Astrocyte (in vitro differentiated cells and primary cell): Measurements from ENCODE around the gene APOBEC3G. TPM values are rescaled to one million over a fixed set of nuclear protein-coding genes. Genes with fewer than 3 reads are reported as not detected.

Experiments used
- DNase-seq: peaks from one replicate; pipeline ENCODE4 v3.0.0-alpha.2; 2010; ENCODE audit warnings: low read depth
- FAIRE-seq: peaks from 2 replicates; lab custom pipeline; 2011; peaks lifted over from hg19 to GRCh38; lab: Jason Lieb, UNC
- H2AFZ ChIP-seq: 2 replicates; pipeline ENCODE4 v1.6.0; 2012; ENCODE audit warnings: low read depth, low read length, inconsistent platforms
- H3K27ac ChIP-seq: 2 replicates; pipeline ENCODE4 v1.5.1; 2011; ENCODE audit warnings: low read depth, low read length, inconsistent platforms
- H3K27me3 ChIP-seq: 2 replicates; pipeline ENCODE4 v1.6.0; 2011; ENCODE audit warnings: low read length, inconsistent platforms; ENCODE audit not compliant: insufficient read depth
- H3K36me3 ChIP-seq: 2 replicates; pipeline ENCODE4 v1.5.1; 2011; ENCODE audit warnings: low read length, inconsistent platforms; ENCODE audit not compliant: insufficient read depth
- H3K4me1 ChIP-seq: 2 replicates; pipeline ENCODE4 v1.5.1; 2011; ENCODE audit warnings: low read length, inconsistent platforms; ENCODE audit not compliant: insufficient read depth
- H3K4me2 ChIP-seq: 2 replicates; pipeline ENCODE4 v1.6.0; 2012; ENCODE audit warnings: low read length, inconsistent platforms
- H3K4me3 ChIP-seq: 2 replicates; pipeline ENCODE4 v1.5.1; 2011; ENCODE audit warnings: low read depth, mild to moderate bottlenecking, low read length, inconsistent platforms; ENCODE audit not compliant: insufficient read depth
- H3K79me2 ChIP-seq: 2 replicates; pipeline ENCODE4 v1.6.0; 2012; ENCODE audit warnings: mild to moderate bottlenecking, low read length, inconsistent platforms; ENCODE audit not compliant: insufficient read depth
- H3K9ac ChIP-seq: 2 replicates; pipeline ENCODE4 v1.6.0; 2012; ENCODE audit warnings: mild to moderate bottlenecking, low read length, inconsistent platforms
- H3K9me3 ChIP-seq: 2 replicates; pipeline ENCODE4 v1.5.1; 2012; ENCODE audit warnings: low read depth, mild to moderate bottlenecking, low read length, inconsistent platforms; ENCODE audit not compliant: insufficient read depth
- H4K20me1 ChIP-seq: 2 replicates; pipeline ENCODE4 v1.6.0; 2012; ENCODE audit warnings: low read length, inconsistent platforms; ENCODE audit not compliant: insufficient read depth
- H3K27ac Mint-ChIP-seq: one replicate; pipeline ENCODE4 v1.8.0; 2021; ENCODE audit warnings: mild to moderate bottlenecking, mixed read lengths; ENCODE audit not compliant: unreplicated experiment
- H3K27me3 Mint-ChIP-seq: one replicate; pipeline ENCODE4 v1.8.0; 2021; ENCODE audit warnings: low read depth, mixed read lengths; ENCODE audit not compliant: unreplicated experiment
- H3K36me3 Mint-ChIP-seq: one replicate; pipeline ENCODE4 v1.8.0; 2021; ENCODE audit warnings: low read depth, mixed read lengths; ENCODE audit not compliant: unreplicated experiment
- H3K4me1 Mint-ChIP-seq: one replicate; pipeline ENCODE4 v1.8.0; 2021; ENCODE audit warnings: low read depth, mixed read lengths; ENCODE audit not compliant: unreplicated experiment
- H3K4me3 Mint-ChIP-seq: one replicate; pipeline ENCODE4 v1.8.0; 2021; ENCODE audit warnings: mild to moderate bottlenecking, moderate library complexity, mixed read lengths; ENCODE audit not compliant: unreplicated experiment
- H3K9me3 Mint-ChIP-seq: one replicate; pipeline ENCODE4 v1.8.0; 2021; ENCODE audit warnings: mild to moderate bottlenecking, mixed read lengths; ENCODE audit not compliant: unreplicated experiment
- CTCF ChIP-seq: IDR thresholded peaks from 2 replicates; pipeline ENCODE4 v1.5.1; 2011; ENCODE audit warnings: low read depth, mild to moderate bottlenecking, inconsistent platforms, low read length, moderate library complexity; ENCODE audit not compliant: insufficient read depth
- EZH2 ChIP-seq: IDR thresholded peaks from 2 replicates; pipeline ENCODE4 v1.6.1; 2012; ENCODE audit warnings: mild to moderate bottlenecking, low read length, inconsistent platforms; ENCODE audit not compliant: insufficient read depth
- total RNA-seq: library from RNA; stranded (reverse); gene quantifications from 2 replicates; pipeline ENCODE4 v1.2.1, GENCODE V29; 2021

Gene APOBEC3G
- total RNA-seq, 1 donor from 2014 or later: 2.4 TPM

- H3K4me1 Mint-ChIP-seq: peaks cover 5% of the 10 kb centered on the region
Measured at GRCh38 chr22:39098576-39098975, 21.5 kb downstream of the APOBEC3G start.

GRCh38 chr22:39101226-39101625, 24.2 kb downstream of the APOBEC3G start:
- no peak overlapping the region for H3K4me3 ChIP-seq
- Mint-ChIP-seq H3K4me3 (no peak overlapping the region), H3K4me1 (peaks cover 5% of the 10 kb centered on the region), H3K27me3 (peaks cover 13% of the 10 kb centered on the region), H3K9me3 (no peaks in the 10 kb centered on the region), H3K36me3 (peaks cover 2% of the 10 kb centered on the region), H3K27ac (no peak overlapping the region)
- H3K9ac ChIP-seq: no peak overlapping the region
- TF ChIP-seq CTCF (no peak), EZH2 (no peak)
- peaks cover 3% of the 10 kb centered on the region for H3K4me1 ChIP-seq
- DNase-seq: no peak
- no peak for FAIRE-seq
- no peak overlapping the region for H3K4me2 ChIP-seq
- no peaks in the 10 kb centered on the region for H3K9me3 ChIP-seq
- no peak overlapping the region for H3K27ac ChIP-seq
- no peaks in the 10 kb centered on the region for H3K79me2 ChIP-seq
- H3K36me3 ChIP-seq: no peaks in the 10 kb centered on the region
- H2AFZ ChIP-seq: no peak overlapping the region
- H4K20me1 ChIP-seq: no peaks in the 10 kb centered on the region
- no peaks in the 10 kb centered on the region for H3K27me3 ChIP-seq

More at GRCh38 chr22:39098576-39098975, 21.5 kb downstream of the APOBEC3G start:
- H3K9ac ChIP-seq: no peak overlapping the region
- H3K79me2 ChIP-seq: no peaks in the 10 kb centered on the region
- no peak overlapping the region for H3K4me2 ChIP-seq
- H3K27ac ChIP-seq: no peak overlapping the region
- no peaks in the 10 kb centered on the region for H3K27me3 ChIP-seq
- Mint-ChIP-seq H3K27ac (no peak overlapping the region), H3K4me3 (no peak overlapping the region), H3K9me3 (no peaks in the 10 kb centered on the region), H3K27me3 (peaks cover 12% of the 10 kb centered on the region), H3K36me3 (peaks cover 2% of the 10 kb centered on the region)
- no peaks in the 10 kb centered on the region for H4K20me1 ChIP-seq
- H2AFZ ChIP-seq: no peak overlapping the region
- TF ChIP-seq CTCF (no peak), EZH2 (no peak)
- H3K4me3 ChIP-seq: no peak overlapping the region
- H3K4me1 ChIP-seq: peaks cover 3% of the 10 kb centered on the region
- DNase-seq (no peak), FAIRE-seq (no peak)
- no peaks in the 10 kb centered on the region for H3K9me3 ChIP-seq
- H3K36me3 ChIP-seq: no peaks in the 10 kb centered on the region

DNA sequence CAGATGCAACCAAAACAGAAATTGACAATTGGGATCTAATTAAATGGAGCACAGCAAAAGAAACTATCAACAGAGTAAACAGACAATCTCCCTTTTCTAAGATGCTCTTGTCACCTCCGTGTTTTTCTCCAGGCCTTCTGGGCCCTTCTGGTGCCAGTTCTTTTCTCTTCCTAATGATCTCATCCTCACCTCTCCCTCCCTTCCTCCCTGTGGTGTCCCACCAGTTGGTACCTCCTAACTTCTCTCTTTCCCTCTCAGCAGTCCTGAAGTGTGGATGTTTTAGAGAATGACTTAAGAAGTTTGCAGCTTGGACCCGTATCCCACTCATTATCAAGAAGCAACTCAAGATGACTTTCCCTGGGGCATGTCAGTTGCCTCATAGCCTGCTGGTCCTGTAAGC, 26.4 kb downstream of the APOBEC3G start:
- H3K27me3 Mint-ChIP-seq: peaks cover 15% of the 10 kb centered on the region
- no peaks in the 10 kb centered on the region for H3K36me3 ChIP-seq
- no peak for FAIRE-seq

More for the DNA sequence above, 26.4 kb downstream of the APOBEC3G start:
- TF ChIP-seq EZH2 (no peak), CTCF (no peak)
- Histone ChIP-seq H3K27ac (no peak overlapping the region), H3K9me3 (no peaks in the 10 kb centered on the region), H3K4me1 (no peaks in the 10 kb centered on the region), H3K27me3 (no peaks in the 10 kb centered on the region), H3K4me3 (no peak overlapping the region), H3K9ac (no peak overlapping the region), H3K4me2 (no peak overlapping the region), H3K79me2 (no peaks in the 10 kb centered on the region), H4K20me1 (no peaks in the 10 kb centered on the region), H2AFZ (no peak overlapping the region)
- Mint-ChIP-seq H3K9me3 (no peaks in the 10 kb centered on the region), H3K4me1 (no peaks in the 10 kb centered on the region), H3K36me3 (no peaks in the 10 kb centered on the region), H3K27ac (no peak overlapping the region), H3K4me3 (no peak overlapping the region)
- no peak for DNase-seq
